ENCODE results near the gene SV2B. TPM values are rescaled to one million over a fixed set of nuclear protein-coding genes. Genes with fewer than 3 reads are reported as not detected.

The SV2B gene
- total and polyA plus RNA-seq, 2 experiments from 2014 or later, result 0.06 to 0.76 TPM

GRCh38 chr15:91244919-91245318, 144.9 kb downstream of the SV2B start:
- Histone ChIP-seq H4K20me1 (replicated peaks; ENCODE audit: insufficient read depth) (no peaks in the 10 kb centered on the region), H3K9me2 (ENCODE audit: insufficient read depth) (0 out of 2 replicates have a peak, but pooled peaks cover 5% of the 10 kb centered on the region), H3K4me3 (no peak overlapping the region), H3K27me3 (ENCODE audit: insufficient read depth) (no peaks in the 10 kb centered on the region), H3K4me2 (no peak overlapping the region), H3K27ac (ENCODE audit: low read depth) (no peak overlapping the region), H3F3A (replicated peaks; ENCODE audit: low read depth) (no peaks in the 10 kb centered on the region), H3K4me1 (ENCODE audit: insufficient read depth) (no peaks in the 10 kb centered on the region), H2AFZ (no peak overlapping the region), H3K36me3 (ENCODE audit: insufficient read depth) (no peaks in the 10 kb centered on the region), H3K79me2 (replicated peaks; ENCODE audit: insufficient read depth) (no peaks in the 10 kb centered on the region)
- Mint-ChIP-seq H3K4me3 (no peak overlapping the region), H3K36me3 (ENCODE audit: low read depth) (no peaks in the 10 kb centered on the region), H3K9me3 (no peaks in the 10 kb centered on the region), H3K4me1 (peaks cover 2% of the 10 kb centered on the region; the same call in 1 of the 3 replicates), H3K27me3 (ENCODE audit: insufficient read depth, low read depth, poor library complexity) (no peaks in the 10 kb centered on the region), H3K27ac (no peak overlapping the region)
- ATAC-seq, result no peak
- no peak for DNase-seq (ENCODE audit: low spot score)
- TF ChIP-seq CREB1 (CRISPR knock-in tag; IDR thresholded peaks at IDR 0.05; ENCODE audit: low read depth) (no peak), ZNF114 (CRISPR knock-in tag; IDR thresholded peaks at IDR 0.05) (no peak), REST (IDR thresholded peaks at IDR 0.05; ENCODE audit: unreplicated experiment) (no peak), STAT1 (IDR thresholded peaks at IDR 0.05; ENCODE audit: unreplicated experiment) (no peak)

GRCh38 chr15:91246998-91247397, 146.9 kb downstream of the SV2B start:
- H3K4me1 Mint-ChIP-seq, result peaks cover 2% of the 10 kb centered on the region; the same call in 1 of the 3 replicates
- ATAC-seq (no peak), DNase-seq (ENCODE audit: low spot score) (no peak)
- no peak overlapping the region for H3K27ac Mint-ChIP-seq
- no peaks in the 10 kb centered on the region for H4K20me1 ChIP-seq (replicated peaks; ENCODE audit: insufficient read depth)
- no peaks in the 10 kb centered on the region for H3K4me1 ChIP-seq (ENCODE audit: insufficient read depth)
- H3K36me3 Mint-ChIP-seq (ENCODE audit: low read depth), result no peaks in the 10 kb centered on the region
- no peak overlapping the region for H2AFZ ChIP-seq
- H3K9me2 ChIP-seq (ENCODE audit: insufficient read depth), result 0 out of 2 replicates have a peak, but pooled peaks cover 2% of the 10 kb centered on the region
- H3K4me3 Mint-ChIP-seq, result no peak overlapping the region
- H3K4me2 ChIP-seq, result no peak overlapping the region
- H3K9me3 Mint-ChIP-seq, result no peaks in the 10 kb centered on the region
- no peaks in the 10 kb centered on the region for H3K36me3 ChIP-seq (ENCODE audit: insufficient read depth)
- H3K79me2 ChIP-seq (replicated peaks; ENCODE audit: insufficient read depth), result no peaks in the 10 kb centered on the region
- H3F3A ChIP-seq (replicated peaks; ENCODE audit: low read depth), result no peaks in the 10 kb centered on the region
- no peak overlapping the region for H3K27ac ChIP-seq (ENCODE audit: low read depth)
- no peaks in the 10 kb centered on the region for H3K27me3 Mint-ChIP-seq (ENCODE audit: insufficient read depth, low read depth, poor library complexity)
- H3K4me3 ChIP-seq, result no peak overlapping the region
- H3K27me3 ChIP-seq (ENCODE audit: insufficient read depth), result no peaks in the 10 kb centered on the region
- no peak for TF ChIP-seq ETS1 (IDR thresholded peaks at IDR 0.05)
- no peak for TF ChIP-seq ZNF462 (CRISPR knock-in tag; IDR thresholded peaks at IDR 0.05)
- TF ChIP-seq JUNB (IDR thresholded peaks at IDR 0.05; ENCODE audit: unreplicated experiment), result no peak
- TF ChIP-seq EZH2phosphoT487 (IDR thresholded peaks at IDR 0.05; ENCODE audit: unreplicated experiment), result no peak
- TF ChIP-seq CTCF (conservative IDR thresholded peaks at IDR 0.05; ENCODE audit: low read depth in 2 of 2), result no peak
- no peak for TF ChIP-seq EZH2 (IDR thresholded peaks at IDR 0.05; ENCODE audit: low read depth, unreplicated experiment)
- no peak for TF ChIP-seq ZNF114 (CRISPR knock-in tag; IDR thresholded peaks at IDR 0.05)
